Choroid plexus epithelial cell (primary cell): ENCODE data around the gene AP4M1.
A peak's percentile ranks its signal among the peaks of the same experiment; 100 is the strongest.

Experiments
- DNase-seq: peaks from one replicate; pipeline ENCODE4 v3.0.0-alpha.2; 2010; ENCODE audit warnings: low read depth
- H3K4me3 ChIP-seq: 2 replicates; pipeline ENCODE4 v1.5.1; 2011; ENCODE audit warnings: low read depth, mild to moderate bottlenecking, control low read depth, low read length, moderate library complexity
- TF ChIP-seq, protein P1 (sequence below): conservative IDR thresholded peaks from 2 replicates; pipeline ENCODE4 v1.5.1; 2011; ENCODE audit warnings: low read depth, mild to moderate bottlenecking, control low read depth, inconsistent platforms, low read length, moderate library complexity

Gene AP4M1, protein sequence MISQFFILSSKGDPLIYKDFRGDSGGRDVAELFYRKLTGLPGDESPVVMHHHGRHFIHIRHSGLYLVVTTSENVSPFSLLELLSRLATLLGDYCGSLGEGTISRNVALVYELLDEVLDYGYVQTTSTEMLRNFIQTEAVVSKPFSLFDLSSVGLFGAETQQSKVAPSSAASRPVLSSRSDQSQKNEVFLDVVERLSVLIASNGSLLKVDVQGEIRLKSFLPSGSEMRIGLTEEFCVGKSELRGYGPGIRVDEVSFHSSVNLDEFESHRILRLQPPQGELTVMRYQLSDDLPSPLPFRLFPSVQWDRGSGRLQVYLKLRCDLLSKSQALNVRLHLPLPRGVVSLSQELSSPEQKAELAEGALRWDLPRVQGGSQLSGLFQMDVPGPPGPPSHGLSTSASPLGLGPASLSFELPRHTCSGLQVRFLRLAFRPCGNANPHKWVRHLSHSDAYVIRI

DNA sequence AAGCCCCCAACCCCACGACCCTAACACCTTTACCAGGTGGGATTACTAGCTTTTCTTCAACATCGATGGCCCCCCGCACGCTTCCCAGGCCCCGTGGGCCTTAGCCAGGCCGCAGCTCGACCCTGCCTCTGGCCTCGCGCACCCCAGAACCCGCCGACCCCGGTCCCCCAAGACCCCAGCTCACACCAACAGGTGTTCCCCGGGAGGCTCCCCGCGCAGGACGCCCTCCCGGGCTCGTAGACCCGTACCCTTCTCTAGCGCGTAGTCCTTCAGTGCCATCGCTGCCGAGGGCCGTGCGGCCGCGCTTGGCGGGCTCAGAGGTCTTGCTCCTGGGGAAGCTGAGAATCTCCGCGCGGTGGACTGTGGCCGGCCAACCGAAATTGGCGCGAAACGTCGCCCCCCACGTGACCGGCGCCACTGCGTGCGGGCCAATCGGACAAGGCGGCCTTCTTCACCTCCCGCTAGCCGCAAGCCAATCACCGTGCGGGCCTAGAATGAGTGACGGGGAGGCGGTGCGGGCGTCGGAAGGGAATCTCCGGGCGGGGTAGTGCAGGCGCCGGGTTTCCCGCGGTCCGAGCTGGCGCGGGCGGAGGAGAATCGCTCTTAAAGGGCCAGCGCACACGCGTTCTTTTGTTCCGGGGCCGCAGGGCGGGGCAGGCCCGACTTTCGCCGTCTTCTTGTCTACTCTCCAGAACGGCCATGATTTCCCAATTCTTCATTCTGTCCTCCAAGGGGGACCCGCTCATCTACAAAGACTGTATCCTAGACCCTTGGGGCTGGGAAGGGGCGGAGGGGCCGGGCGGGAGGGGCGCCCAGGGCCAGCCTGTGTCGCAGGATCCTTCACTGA, at the start of gene AP4M1, which contains the start of gene MCM7:
AP4M1 (plus strand) TSS at position 628 of the 847 bp plus-strand sequence; CDS start at position 700, 72 bp downstream.
MCM7 (minus strand) TSS at position 382 of the 847 bp plus-strand sequence; CDS start at position 279, 103 bp downstream.
- peak; percentile 99 for DNase-seq
- peak within 1 kb of the TSS; percentile 79 for H3K4me3 ChIP-seq
- TF ChIP-seq, protein P1, sequence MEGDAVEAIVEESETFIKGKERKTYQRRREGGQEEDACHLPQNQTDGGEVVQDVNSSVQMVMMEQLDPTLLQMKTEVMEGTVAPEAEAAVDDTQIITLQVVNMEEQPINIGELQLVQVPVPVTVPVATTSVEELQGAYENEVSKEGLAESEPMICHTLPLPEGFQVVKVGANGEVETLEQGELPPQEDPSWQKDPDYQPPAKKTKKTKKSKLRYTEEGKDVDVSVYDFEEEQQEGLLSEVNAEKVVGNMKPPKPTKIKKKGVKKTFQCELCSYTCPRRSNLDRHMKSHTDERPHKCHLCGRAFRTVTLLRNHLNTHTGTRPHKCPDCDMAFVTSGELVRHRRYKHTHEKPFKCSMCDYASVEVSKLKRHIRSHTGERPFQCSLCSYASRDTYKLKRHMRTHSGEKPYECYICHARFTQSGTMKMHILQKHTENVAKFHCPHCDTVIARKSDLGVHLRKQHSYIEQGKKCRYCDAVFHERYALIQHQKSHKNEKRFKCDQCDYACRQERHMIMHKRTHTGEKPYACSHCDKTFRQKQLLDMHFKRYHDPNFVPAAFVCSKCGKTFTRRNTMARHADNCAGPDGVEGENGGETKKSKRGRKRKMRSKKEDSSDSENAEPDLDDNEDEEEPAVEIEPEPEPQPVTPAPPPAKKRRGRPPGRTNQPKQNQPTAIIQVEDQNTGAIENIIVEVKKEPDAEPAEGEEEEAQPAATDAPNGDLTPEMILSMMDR, result no peak

DNA sequence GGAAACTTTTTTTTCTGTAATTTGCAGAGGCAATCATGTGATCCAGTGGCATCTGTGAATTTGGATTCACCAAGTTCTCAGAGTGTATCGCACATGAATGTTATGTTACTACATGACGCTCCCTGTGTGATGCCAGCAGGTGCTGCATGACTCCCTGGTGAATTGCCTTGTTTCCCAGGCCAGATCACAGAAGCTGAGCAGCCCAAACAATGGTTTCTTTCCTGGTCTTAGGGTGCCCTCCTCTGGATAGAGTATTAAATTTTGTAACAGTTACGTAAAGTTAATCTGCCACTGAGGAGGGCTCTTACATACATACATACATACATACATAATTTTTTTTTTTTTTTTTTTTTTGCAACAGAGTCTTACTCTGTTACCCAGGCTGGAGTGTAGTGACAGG, 48.2 kb upstream of the AP4M1 start:
- TF ChIP-seq, protein P1, result peak; percentile 56
- DNase-seq, result peak; percentile 86
- no peak overlapping the region for H3K4me3 ChIP-seq

DNA sequence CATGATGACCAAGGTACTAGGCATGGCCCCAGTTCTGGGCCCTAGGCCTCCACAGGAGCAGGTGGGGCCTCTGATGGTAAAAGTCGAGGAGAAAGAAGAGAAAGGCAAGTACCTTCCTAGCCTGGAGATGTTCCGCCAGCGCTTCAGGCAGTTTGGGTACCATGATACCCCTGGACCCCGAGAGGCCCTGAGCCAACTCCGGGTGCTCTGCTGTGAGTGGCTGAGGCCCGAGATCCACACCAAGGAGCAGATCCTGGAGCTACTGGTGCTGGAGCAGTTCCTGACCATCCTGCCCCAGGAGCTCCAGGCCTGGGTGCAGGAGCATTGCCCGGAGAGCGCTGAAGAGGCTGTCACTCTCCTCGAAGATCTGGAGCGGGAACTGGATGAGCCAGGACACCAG, 44.4 kb upstream of the AP4M1 start:
- no peak for DNase-seq
- H3K4me3 ChIP-seq, result no peak overlapping the region
- TF ChIP-seq, protein P1, result no peak

DNA sequence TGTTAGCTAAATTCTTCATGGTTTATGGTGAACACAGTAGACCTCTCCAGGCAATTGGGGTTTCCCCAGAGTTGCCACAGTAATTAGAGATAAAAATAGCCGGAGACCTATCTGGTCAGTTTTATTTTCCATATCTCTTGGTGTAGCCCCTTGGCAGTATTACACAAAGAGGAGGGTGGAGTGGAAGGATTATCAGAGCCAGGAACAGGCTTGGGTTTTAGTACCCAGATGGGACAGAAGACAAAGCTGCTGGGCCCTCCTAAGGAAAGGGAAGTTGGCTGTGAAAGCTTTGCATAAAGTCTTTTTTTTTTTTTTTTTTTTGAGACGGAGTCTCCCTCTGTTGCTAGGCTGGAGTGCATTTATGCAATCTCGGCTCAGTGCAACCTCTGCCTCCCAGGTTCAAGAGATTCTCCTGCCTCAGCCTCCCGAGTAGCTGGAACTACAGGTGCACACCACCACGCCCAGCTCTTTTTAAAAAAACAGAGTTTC, 42.1 kb upstream of the AP4M1 start:
- H3K4me3 ChIP-seq, result no peak overlapping the region
- no peak for DNase-seq
- TF ChIP-seq, protein P1, result no peak

DNA sequence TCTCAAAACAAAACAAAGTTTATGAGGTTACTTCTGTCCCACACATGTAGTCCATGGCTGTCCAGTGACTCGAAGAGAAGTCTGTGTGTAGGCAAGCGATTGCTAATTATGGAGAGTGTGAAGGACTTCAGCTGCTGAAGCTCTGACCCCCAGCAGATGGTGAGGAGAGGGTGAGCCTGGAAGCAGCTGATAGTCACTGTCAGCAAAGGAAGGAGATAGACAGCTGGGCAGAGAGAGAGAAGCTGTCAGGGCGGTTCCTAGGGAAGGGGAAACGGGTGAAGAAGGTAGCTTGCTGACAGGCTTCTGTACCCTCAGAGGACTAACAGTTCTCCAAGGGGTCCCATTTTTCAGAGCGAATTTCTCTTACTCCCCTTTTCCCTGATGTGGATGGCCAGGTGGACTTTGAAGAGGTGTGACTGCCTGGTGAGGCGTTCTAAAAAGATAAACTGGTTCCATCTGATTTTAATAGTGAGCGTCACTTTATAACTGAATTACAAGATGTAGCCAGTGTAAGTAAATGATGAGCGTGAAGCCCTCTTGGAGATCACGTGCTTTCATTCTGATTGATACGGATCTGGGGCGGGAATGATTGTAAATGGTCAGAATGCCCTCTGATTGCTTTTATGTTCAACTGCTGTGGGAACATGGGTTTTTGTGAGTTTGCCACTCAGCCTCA, 39.8 kb upstream of the AP4M1 start:
- no peak for DNase-seq
- H3K4me3 ChIP-seq, result no peak overlapping the region
- TF ChIP-seq, protein P1, result no peak

DNA sequence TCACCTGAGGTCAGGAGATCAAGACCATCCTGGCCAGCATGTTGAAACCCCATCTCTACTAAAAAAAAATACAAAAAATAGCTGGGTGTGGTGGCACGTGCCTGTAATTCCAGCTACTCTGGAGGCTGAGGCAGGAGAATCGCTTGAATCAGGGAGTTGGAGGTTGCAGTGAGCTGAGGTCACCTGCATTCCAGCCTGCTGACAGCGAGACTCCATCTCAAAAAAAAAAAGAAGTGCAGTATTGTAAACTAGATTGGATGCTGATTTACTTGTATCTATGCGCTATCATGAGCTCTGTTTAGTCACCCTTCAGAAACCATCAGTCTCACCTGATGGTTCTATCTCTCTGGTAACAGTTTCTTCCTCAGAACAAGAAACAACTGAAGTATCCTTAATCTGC, 38.1 kb upstream of the AP4M1 start:
- no peak for DNase-seq
- TF ChIP-seq, protein P1, result no peak
- no peak overlapping the region for H3K4me3 ChIP-seq
